H1 (cell line): ENCODE measurements around the gene FGF11. TPM values are rescaled to one million over a fixed set of nuclear protein-coding genes. Genes with fewer than 3 reads are reported as not detected.

Source experiments
- CTCF ChIA-PET: fragments of 300-600 bp; sonication (Branson Sonifier 250); formaldehyde crosslinking; loops from one replicate; lab custom pipeline; 2021; ENCODE audit not compliant: partially characterized antibody; lab: Charles Lee
- POLR2A ChIA-PET: fragments of 300-600 bp; sonication (Branson Sonifier 250); formaldehyde crosslinking; loops from one replicate; lab custom pipeline; 2021; ENCODE audit warnings: inconsistent platforms; ENCODE audit not compliant: partially characterized antibody; lab: Charles Lee
- DNase-seq, 2 experiments: peaks; one replicate each; pipeline versions ENCODE4 v3.0.0 to v3.0.0-alpha.2; 2010 to 2022; ENCODE audit warnings: low spot score in 2 of 2, low read depth in 1 of 2, mixed read lengths in 1 of 2
- FAIRE-seq: peaks from 2 replicates; lab custom pipeline; 2011; peaks lifted over from hg19 to GRCh38; lab: Jason Lieb, UNC
- H2AFZ ChIP-seq: 2 replicates; pipeline ENCODE4 v1.8.1; 2012; ENCODE audit warnings: low read length, inconsistent platforms
- H2AK5ac ChIP-seq: 2 replicates; pipeline ENCODE4 v1.6.1; 2013; ENCODE audit warnings: low read depth, low read length
- H2BK120ac ChIP-seq: replicated peaks from 2 replicates; pipeline ENCODE3; 2013; ENCODE audit warnings: low read depth, low read length, inconsistent platforms
- H2BK12ac ChIP-seq: 2 replicates; pipeline ENCODE4 v1.6.1; 2013; ENCODE audit warnings: low read depth, low read length
- H2BK15ac ChIP-seq: 2 replicates; pipeline ENCODE4 v1.6.1; 2013; ENCODE audit warnings: low read length
- H2BK20ac ChIP-seq: 2 replicates; pipeline ENCODE4 v1.6.1; 2013; ENCODE audit warnings: low read length
- H2BK5ac ChIP-seq: 2 replicates; pipeline ENCODE4 v1.6.1; 2013; ENCODE audit warnings: low read depth, low read length
- H3K14ac ChIP-seq: 2 replicates; pipeline ENCODE4 v1.6.1; 2013; ENCODE audit warnings: inconsistent platforms; ENCODE audit not compliant: insufficient read length
- H3K18ac ChIP-seq: 2 replicates; pipeline ENCODE4 v1.6.1; 2013; ENCODE audit warnings: low read length; ENCODE audit errors: extremely low read depth
- H3K23ac ChIP-seq: 2 replicates; pipeline ENCODE4 v1.6.1; 2013; ENCODE audit warnings: inconsistent platforms; ENCODE audit not compliant: insufficient read length
- H3K23me2 ChIP-seq: 2 replicates; pipeline ENCODE4 v1.6.1; 2013; ENCODE audit warnings: low read depth, low read length
- H3K27ac ChIP-seq: 2 replicates; pipeline ENCODE4 v1.6.1; 2011; ENCODE audit warnings: low read depth, low read length, inconsistent platforms
- H3K27me3 ChIP-seq, 4 experiments: replicated peaks in 1 of 4; 1 replicate in 1 of 4; 2 replicates in 3 of 4; pipeline versions ENCODE4 v1.6.1 to v1.8.1; 2011 to 2013; ENCODE audit warnings: low read length in 3 of 4, mild to moderate bottlenecking in 3 of 4, inconsistent platforms in 2 of 4, mixed read lengths in 2 of 4, moderate library complexity in 1 of 4; ENCODE audit not compliant: control insufficient read depth in 3 of 4, insufficient read depth in 3 of 4; ENCODE audit errors: extremely low read depth in 1 of 4
- H3K36me3 ChIP-seq, 4 experiments: 2 replicates each; pipeline versions ENCODE4 v1.6.1 to v1.8.1; 2011 to 2013; ENCODE audit warnings: mild to moderate bottlenecking in 4 of 4, low read length in 3 of 4, moderate library complexity in 2 of 4, control low read depth in 1 of 4, inconsistent platforms in 1 of 4; ENCODE audit not compliant: insufficient read depth in 4 of 4, control insufficient read depth in 2 of 4
- H3K4ac ChIP-seq: replicated peaks from 2 replicates; pipeline ENCODE3; 2013; ENCODE audit warnings: low read length, low read depth, mixed read lengths, inconsistent platforms; ENCODE audit not compliant: insufficient read length
- H3K4me1 ChIP-seq, 4 experiments: replicated peaks in 1 of 4; 1 replicate in 1 of 4; 2 replicates in 3 of 4; pipeline versions ENCODE4 v1.6.1 to v1.8.1; 2011 to 2013; ENCODE audit warnings: low read length in 3 of 4, inconsistent platforms in 2 of 4, mixed read lengths in 1 of 4; ENCODE audit not compliant: insufficient read depth in 4 of 4, control insufficient read depth in 3 of 4
- H3K4me2 ChIP-seq, 2 experiments: 2 replicates each; pipeline versions ENCODE4 v1.6.1 to v1.8.1; 2011 to 2013; ENCODE audit warnings: low read depth in 2 of 2, low read length in 2 of 2, control low read depth in 1 of 2, inconsistent platforms in 1 of 2, mild to moderate bottlenecking in 1 of 2; ENCODE audit not compliant: insufficient read depth in 1 of 2
- H3K4me3 ChIP-seq, 4 experiments: fragments of 200-600, 300-600 bp in 1 of 4; sonication (generic), shearing (Covaris generic), sonication (Bioruptor Twin) in 1 of 4; 2 replicates each; pipeline versions ENCODE4 v1.5.1 to v1.8.1; 2011 to 2016; ENCODE audit warnings: low read length in 4 of 4, low read depth in 3 of 4, control low read depth in 2 of 4, inconsistent platforms in 2 of 4, mild to moderate bottlenecking in 2 of 4, mixed read lengths in 1 of 4, moderate library complexity in 1 of 4; ENCODE audit not compliant: insufficient read depth in 2 of 4; ENCODE audit errors: extremely low read depth in 1 of 4
- H3K56ac ChIP-seq: replicated peaks from 2 replicates; pipeline ENCODE3; 2013; ENCODE audit warnings: low read depth, mild to moderate bottlenecking, mixed read lengths, low read length, inconsistent platforms; ENCODE audit not compliant: insufficient read length
- H3K79me1 ChIP-seq: 2 replicates; pipeline ENCODE4 v1.6.1; 2013; ENCODE audit warnings: low read depth, low read length, control low read depth
- H3K79me2 ChIP-seq, 2 experiments: 2 replicates each; pipeline versions ENCODE4 v1.6.1 to v1.8.1; 2012 to 2013; ENCODE audit warnings: low read length in 2 of 2, mild to moderate bottlenecking in 2 of 2, inconsistent platforms in 1 of 2; ENCODE audit not compliant: insufficient read depth in 2 of 2, control insufficient read depth in 1 of 2
- H3K9ac ChIP-seq, 4 experiments: replicated peaks in 1 of 4; 1 replicate in 1 of 4; 2 replicates in 3 of 4; pipeline versions ENCODE4 v1.6.1 to v1.8.1; 2011 to 2013; ENCODE audit warnings: low read depth in 3 of 4, low read length in 3 of 4, control low read depth in 2 of 4, mild to moderate bottlenecking in 2 of 4, moderate library complexity in 2 of 4, inconsistent platforms in 1 of 4; ENCODE audit errors: extremely low read depth in 1 of 4
- H3K9me3 ChIP-seq, 2 experiments: 2 replicates each; pipeline versions ENCODE4 v1.6.1 to v1.8.1; 2012 to 2013; ENCODE audit warnings: mild to moderate bottlenecking in 2 of 2, moderate library complexity in 2 of 2, control low read depth in 1 of 2, inconsistent platforms in 1 of 2, low read depth in 1 of 2, low read length in 1 of 2, mixed read lengths in 1 of 2; ENCODE audit not compliant: insufficient read depth in 2 of 2
- H4K20me1 ChIP-seq, 2 experiments: replicated peaks in 1 of 2; 2 replicates each; pipeline versions ENCODE3 to v1.8.1; 2011 to 2013; ENCODE audit warnings: inconsistent platforms in 2 of 2, low read length in 2 of 2, mild to moderate bottlenecking in 1 of 2; ENCODE audit not compliant: insufficient read depth in 2 of 2, control insufficient read depth in 1 of 2
- H4K5ac ChIP-seq: 2 replicates; pipeline ENCODE4 v1.6.1; 2013; ENCODE audit warnings: low read length, low read depth, mixed read lengths, inconsistent platforms; ENCODE audit not compliant: insufficient read length
- H4K8ac ChIP-seq: 2 replicates; pipeline ENCODE4 v1.8.0; 2013; ENCODE audit warnings: mild to moderate bottlenecking, moderate library complexity, low read length, inconsistent platforms; ENCODE audit not compliant: insufficient read depth; ENCODE audit errors: extremely low read depth
- H4K91ac ChIP-seq: replicated peaks from 2 replicates; pipeline ENCODE3; 2013; ENCODE audit warnings: low read length, mixed read lengths, inconsistent platforms; ENCODE audit not compliant: insufficient read length
- CHD1 ChIP-seq: IDR thresholded peaks from 2 replicates; pipeline ENCODE4 v1.6.1; 2012; ENCODE audit warnings: low read depth, low read length, improper control_type of control experiment
- CREB1 ChIP-seq: IDR thresholded peaks from 2 replicates; pipeline ENCODE4 v1.6.1; 2012; ENCODE audit warnings: inconsistent platforms
- EP300 ChIP-seq, 2 experiments: IDR thresholded peaks; 1 replicate in 1 of 2; 2 replicates in 1 of 2; pipeline ENCODE4 v1.6.1; 2011 to 2012; ENCODE audit warnings: low read depth in 2 of 2, low read length in 2 of 2, mild to moderate bottlenecking in 2 of 2, borderline replicate concordance in 1 of 2, inconsistent platforms in 1 of 2, moderate library complexity in 1 of 2
- RNF2 ChIP-seq: fragments of 200-900, 300-1000 bp; sonication (generic); IDR thresholded peaks from 2 replicates; pipeline ENCODE4 v1.7.1; 2016; ENCODE audit warnings: borderline replicate concordance, low read depth, mild to moderate bottlenecking, antibody characterized with exemption, low read length; ENCODE audit not compliant: poor library complexity, severe bottlenecking; ENCODE audit errors: missing control alignments
- SIX5 ChIP-seq: IDR thresholded peaks from 2 replicates; pipeline ENCODE4 v1.6.1; 2011; ENCODE audit warnings: mild to moderate bottlenecking, low read depth, low read length
- USF2 ChIP-seq: IDR thresholded peaks from 2 replicates; pipeline ENCODE4 v1.6.1; 2011; ENCODE audit warnings: low read length, improper control_type of control experiment
- WGBS, 2 experiments: shearing (Covaris generic) in 1 of 2; methylation state at CpG; one replicate each; pipeline versions ENCODE4 v1.1.6 to v1.1.7; 2013 to 2015; ENCODE audit warnings: low lambda C conversion rate in 2 of 2, mixed read lengths in 2 of 2, inconsistent platforms in 1 of 2, low coverage in 1 of 2, missing lambda C conversion rate in 1 of 2; ENCODE audit not compliant: insufficient replicate concordance in 2 of 2, insufficient coverage in 1 of 2, insufficient read length in 1 of 2; ENCODE audit errors: extremely low coverage in 1 of 2, missing lambda C conversion rate in 1 of 2; 5-methylcytosine and 5-hydroxymethylcytosine counted together
- polyA plus RNA-seq, 7 experiments: library from polyadenylated mRNA; depleted of rRNA in 3 of 7; stranded (reverse) in 5 of 7; unstranded in 2 of 7; fragments of >200 nt in 5 of 7; fragments of 200-250 nt in 2 of 7; gene quantifications; 1 replicate in 5 of 7; 2 replicates in 1 of 7; 4 replicates in 1 of 7; pipeline versions ENCODE4 v1.2.1 to v1.2.3, GENCODE V29; 2011 to 2013; ENCODE audit warnings: missing spikeins in 2 of 7, mixed read lengths in 2 of 7
- total RNA-seq: library from RNA; stranded (reverse); fragmentation: NEBNext Ultra II Directional; extraction: Animal tissue kit (Norgen Biotek cat#: 25700); gene quantifications from 2 replicates; pipeline ENCODE4 v1.2.1, GENCODE V29; 2021

The FGF11 gene
- total and polyA plus RNA-seq, 2 of the 8 experiments (the other 6 are each of a cell fraction or from before 2014, with no cell fraction given), result 11.8 to 26.1 TPM

GRCh38 chr17:7419819-7420610 is 19.3 kb upstream of the FGF11 start, which contains the start of gene SPEM1:
TSS of gene SPEM1 (plus strand) at chr17:7420324. CDS start at chr17:7420385, 61 bp downstream.
- no peak within 1 kb of the TSS for H2BK120ac ChIP-seq
- no peak within 1 kb of the TSS for H3K27ac ChIP-seq
- no peak within 1 kb of the TSS; the same call in 1 of the 2 replicates for H2BK15ac ChIP-seq
- H3K79me1 ChIP-seq, result no peaks in the 10 kb centered on the region
- WGBS, 2 experiments, result 90% methylated on average over 16 of the region's 17 CpGs; no CpG with 5 or more reads in 1 of the 2 experiments
- H3K27me3 ChIP-seq, result no peaks in the 10 kb centered on the region
- H3K9me3 ChIP-seq, result no peaks in the 10 kb centered on the region
- no peak within 1 kb of the TSS for H2BK20ac ChIP-seq
- H3K36me3 ChIP-seq, result peaks cover 0 to 17% (median 8%) of the 10 kb centered on the region in 4 experiments; a peak in 5 of 8 replicates
- TF ChIP-seq EP300 (IDR thresholded peaks at IDR 0.05; ENCODE audit: borderline replicate concordance in 1 of 2, low read depth in 2 of 2, low read length in 2 of 2), result no peak
- no peak for TF ChIP-seq CHD1
- no peak for TF ChIP-seq SIX5
- TF ChIP-seq CREB1, result no peak
- no peak for TF ChIP-seq USF2
- TF ChIP-seq RNF2, result no peak
- no peaks in the 10 kb centered on the region for H3K79me2 ChIP-seq
- no peak for DNase-seq
- POLR2A ChIA-PET, result interaction anchor here (0.8 to 2.8 kb wide), 14 partner anchors 9 to 155 kb away, joined by 3 to 9 read pairs (median 4); partner anchors contain the start of genes ACAP1, NLGN2, PLSCR3 and TMEM102
- CTCF ChIA-PET, result interaction anchor here (0.6 to 4.1 kb wide), 12 partner anchors 13 to 140 kb away, joined by 3 to 15 read pairs (median 4); partner anchors contain the start of genes NLGN2 and PLSCR3
- H3K14ac ChIP-seq, result no peak within 1 kb of the TSS
- no peak within 1 kb of the TSS for H3K23ac ChIP-seq
- no peak for FAIRE-seq
- H2BK12ac ChIP-seq, result peak within 1 kb of the TSS; percentile 60; the same call in 1 of the 2 replicates
- no peak within 1 kb of the TSS for H4K91ac ChIP-seq
- H4K20me1 ChIP-seq, result peaks cover 2 to 4% of the 10 kb centered on the region in 2 experiments
- no peak within 1 kb of the TSS for H2AK5ac ChIP-seq
- H3K4me2 ChIP-seq, result no peak within 1 kb of the TSS
- no peak within 1 kb of the TSS for H3K4me3 ChIP-seq
- peak within 1 kb of the TSS; percentile 80 for H4K8ac ChIP-seq
- H2BK5ac ChIP-seq, result no peak within 1 kb of the TSS
- H3K4ac ChIP-seq, result no peak within 1 kb of the TSS
- no peak within 1 kb of the TSS; a peak in 1 of 7 replicates for H3K9ac ChIP-seq
- H3K23me2 ChIP-seq, result peaks cover 2% of the 10 kb centered on the region; the same call in 1 of the 2 replicates
- H3K4me1 ChIP-seq, result peaks cover 0 to 15% (median 2%) of the 10 kb centered on the region in 4 experiments; a peak in 4 of 7 replicates
- no peak within 1 kb of the TSS for H2AFZ ChIP-seq
- H4K5ac ChIP-seq, result no peak within 1 kb of the TSS
- no peak within 1 kb of the TSS; the same call in 1 of the 2 replicates for H3K18ac ChIP-seq
- peak within 1 kb of the TSS; percentile 79 for H3K56ac ChIP-seq
